AG04449 (cell line): ENCODE measurements around the gene CLDN6.

Experiments used
- CTCF ChIA-PET: fragments of 350-600 bp; formaldehyde crosslinking; extraction: SDS; loops from one replicate; lab custom pipeline; 2021; ENCODE audit warnings: antibody characterized with exemption; lab: Yijun Ruan, JAX
- POLR2A ChIA-PET: fragments of 400-600, 350-600 bp; formaldehyde crosslinking; extraction: SDS; loops from one replicate; lab custom pipeline; 2020; ENCODE audit warnings: antibody characterized with exemption, inconsistent platforms; lab: Yijun Ruan, JAX
- DNase-seq: peaks from one replicate; pipeline ENCODE4 v3.0.0-alpha.2; 2010; ENCODE audit warnings: low read depth, low spot score
- H3K4me3 ChIP-seq: 2 replicates; pipeline ENCODE4 v1.5.1; 2011; ENCODE audit warnings: low read depth, mild to moderate bottlenecking, control low read depth, low read length
- TF ChIP-seq, protein P1 (sequence below): IDR thresholded peaks from one replicate; pipeline ENCODE4 v1.5.1; 2011; ENCODE audit warnings: mild to moderate bottlenecking, moderate library complexity, low read length, control low read depth, inconsistent platforms; ENCODE audit not compliant: insufficient read depth; ENCODE audit errors: missing control alignments

Gene CLDN6

GRCh38 chr16:3007059-3007956 lies 10.7 kb downstream of the CLDN6 start:
- no peak for DNase-seq
- TF ChIP-seq, protein P1, sequence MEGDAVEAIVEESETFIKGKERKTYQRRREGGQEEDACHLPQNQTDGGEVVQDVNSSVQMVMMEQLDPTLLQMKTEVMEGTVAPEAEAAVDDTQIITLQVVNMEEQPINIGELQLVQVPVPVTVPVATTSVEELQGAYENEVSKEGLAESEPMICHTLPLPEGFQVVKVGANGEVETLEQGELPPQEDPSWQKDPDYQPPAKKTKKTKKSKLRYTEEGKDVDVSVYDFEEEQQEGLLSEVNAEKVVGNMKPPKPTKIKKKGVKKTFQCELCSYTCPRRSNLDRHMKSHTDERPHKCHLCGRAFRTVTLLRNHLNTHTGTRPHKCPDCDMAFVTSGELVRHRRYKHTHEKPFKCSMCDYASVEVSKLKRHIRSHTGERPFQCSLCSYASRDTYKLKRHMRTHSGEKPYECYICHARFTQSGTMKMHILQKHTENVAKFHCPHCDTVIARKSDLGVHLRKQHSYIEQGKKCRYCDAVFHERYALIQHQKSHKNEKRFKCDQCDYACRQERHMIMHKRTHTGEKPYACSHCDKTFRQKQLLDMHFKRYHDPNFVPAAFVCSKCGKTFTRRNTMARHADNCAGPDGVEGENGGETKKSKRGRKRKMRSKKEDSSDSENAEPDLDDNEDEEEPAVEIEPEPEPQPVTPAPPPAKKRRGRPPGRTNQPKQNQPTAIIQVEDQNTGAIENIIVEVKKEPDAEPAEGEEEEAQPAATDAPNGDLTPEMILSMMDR, result no peak
- ChIA-PET POLR2A (interaction anchor here (1.6 kb wide), 1 partner anchor 13 kb away, joined by 6 read pairs; the partner anchor contains the start of gene TNFRSF12A), CTCF (interaction anchor here (1.1 to 11.4 kb wide), 3 partner anchors 13 to 51 kb away, joined by 3 to 112 read pairs (median 4); partner anchors contain the start of gene TNFRSF12A)
- no peak overlapping the region for H3K4me3 ChIP-seq

- POLR2A ChIA-PET, result interaction anchor here (1.6 kb wide), 1 partner anchor 16 kb away, joined by 14 read pairs; the partner anchor contains the start of gene TNFRSF12A
- no peak for DNase-seq
- TF ChIP-seq, protein P1, result no peak
- CTCF ChIA-PET, result interaction anchor here (11.4 kb wide), 1 partner anchor 25 kb away, joined by 112 read pairs; no protein-coding TSS in a partner anchor
- no peak overlapping the region for H3K4me3 ChIP-seq
These were observed 13.2 kb downstream of the CLDN6 start for GRCh38 chr16:3004781-3005284.

GRCh38 chr16:3004319-3004718 lies 13.7 kb downstream of the CLDN6 start:
- no peak for DNase-seq
- TF ChIP-seq, protein P1, result no peak
- ChIA-PET POLR2A (interaction anchor here (0.7 to 1.6 kb wide), 4 partner anchors 14 to 23 kb away, joined by 3 to 14 read pairs (median 4); partner anchors contain the start of genes HCFC1R1, THOC6 and TNFRSF12A), CTCF (interaction anchor here (1.2 to 11.4 kb wide), 3 partner anchors 11 to 26 kb away, joined by 4 to 112 read pairs (median 4); partner anchors contain the start of gene TNFRSF12A)
- no peak overlapping the region for H3K4me3 ChIP-seq

DNA sequence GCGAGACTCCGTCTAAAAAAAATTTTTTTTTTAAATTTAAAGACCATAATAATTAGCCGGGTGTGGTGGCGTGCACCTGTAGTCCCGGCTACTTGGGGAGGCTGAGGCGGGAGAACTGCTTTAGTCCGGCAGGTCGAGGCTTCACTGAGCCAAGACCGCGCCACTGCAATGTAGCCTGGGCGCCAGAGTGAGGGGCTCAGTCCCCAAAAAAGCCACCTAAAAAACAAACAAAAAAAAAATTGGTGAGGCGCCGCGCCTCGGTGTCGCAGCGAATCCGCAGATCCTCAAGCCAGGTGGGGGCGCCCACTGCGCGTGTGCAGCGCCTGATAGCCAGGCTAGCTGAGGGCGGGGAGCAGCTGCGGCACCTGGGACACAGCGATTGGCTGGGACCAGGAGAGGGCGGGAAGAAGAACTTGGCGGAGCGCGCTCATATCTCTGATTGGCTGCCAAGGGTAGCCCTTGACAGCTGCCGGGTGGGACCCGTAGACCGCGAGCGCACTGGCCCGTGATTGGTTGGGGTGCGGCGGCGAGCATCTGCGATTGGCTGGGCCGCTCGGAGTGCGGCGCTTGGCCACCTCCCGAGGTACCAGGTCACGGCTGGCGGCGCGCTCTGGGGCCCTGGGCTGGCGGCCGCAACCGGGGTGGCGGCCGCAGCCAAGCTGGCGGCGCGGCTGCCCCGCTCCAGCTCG lies 14.3 kb downstream of the CLDN6 start:
- CTCF ChIA-PET, result interaction anchor here (1.2 to 11.4 kb wide), 3 partner anchors 11 to 27 kb away, joined by 4 to 112 read pairs (median 4); partner anchors contain the start of gene TNFRSF12A
- POLR2A ChIA-PET, result interaction anchor here (0.7 to 1.6 kb wide), 4 partner anchors 15 to 24 kb away, joined by 3 to 14 read pairs (median 4); partner anchors contain the start of genes HCFC1R1, THOC6 and TNFRSF12A
- peak; percentile 84 for DNase-seq

DNA sequence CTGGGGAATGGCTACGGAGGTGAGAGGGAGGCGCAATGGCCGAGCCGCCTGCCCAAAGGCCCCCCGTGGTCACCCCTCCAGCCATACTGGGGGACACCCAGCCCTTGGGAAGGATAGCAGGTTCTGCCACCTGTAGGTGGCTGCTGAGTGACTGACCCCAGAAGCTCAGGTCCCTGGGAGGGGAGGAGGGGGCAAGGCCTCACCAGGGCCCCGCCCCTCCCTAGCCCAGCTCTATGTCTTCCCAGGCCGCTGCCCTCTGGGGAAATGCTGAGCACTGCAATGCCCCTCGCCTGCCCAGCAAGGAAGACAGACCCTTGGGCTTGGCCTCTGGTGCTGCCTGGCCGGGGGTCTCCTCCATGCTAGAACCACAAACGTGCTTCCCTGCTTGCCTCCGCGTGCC lies 16.7 kb downstream of the CLDN6 start:
- H3K4me3 ChIP-seq, result no peak overlapping the region
- no peak for DNase-seq
- POLR2A ChIA-PET, result no interaction called here
- CTCF ChIA-PET, result interaction anchor here (11.4 kb wide), 1 partner anchor 29 kb away, joined by 112 read pairs; no protein-coding TSS in a partner anchor
- TF ChIP-seq, protein P1, result no peak

More for the DNA sequence above, 14.3 kb downstream of the CLDN6 start:
- no peak overlapping the region for H3K4me3 ChIP-seq
- TF ChIP-seq, protein P1, result peak; percentile 61
